Embryonic facial prominence (tissue), 1 donor: ENCODE results near the gene COL6A1.

ENCODE experiments used
- DNase-seq: peaks from one replicate; pipeline ENCODE4 v3.0.0-alpha.2; 2016; ENCODE audit errors: extremely low spot score

Gene COL6A1

GRCh38 chr21:45994759-45995685 lies 13.5 kb downstream of the COL6A1 start:
- DNase-seq: no peak

GRCh38 chr21:45995686-45996179 lies 14.2 kb downstream of the COL6A1 start:
- no peak for DNase-seq

- no peak for DNase-seq
Measured at GRCh38 chr21:45996311-45997204, 15.0 kb downstream of the COL6A1 start.

GRCh38 chr21:45997205-45997494 lies 15.6 kb downstream of the COL6A1 start:
- no peak for DNase-seq

GRCh38 chr21:45997495-45998275 lies 16.1 kb downstream of the COL6A1 start:
- no peak for DNase-seq

GRCh38 chr21:45998276-45998701 lies 16.7 kb downstream of the COL6A1 start:
- DNase-seq: no peak

- no peak for DNase-seq
Measured at GRCh38 chr21:45998871-45999580, 17.5 kb downstream of the COL6A1 start.

- DNase-seq: no peak
Measured at GRCh38 chr21:45999581-46000181, 18.1 kb downstream of the COL6A1 start.

- no peak for DNase-seq
Measured at GRCh38 chr21:46000182-46000730, 18.7 kb downstream of the COL6A1 start.

GRCh38 chr21:46000731-46001641 lies 19.4 kb downstream of the COL6A1 start:
- DNase-seq: no peak

GRCh38 chr21:46001821-46002681 lies 20.5 kb downstream of the COL6A1 start:
- no peak for DNase-seq

GRCh38 chr21:46002841-46003574 lies 21.4 kb downstream of the COL6A1 start:
- DNase-seq: no peak

GRCh38 chr21:46003575-46004007 lies 22.0 kb downstream of the COL6A1 start:
- no peak for DNase-seq

GRCh38 chr21:46004168-46004861 lies 22.7 kb downstream of the COL6A1 start:
- DNase-seq: no peak

- DNase-seq: no peak
Measured at GRCh38 chr21:46005081-46005480, 23.5 kb downstream of the COL6A1 start.

GRCh38 chr21:46005481-46005881 lies 23.9 kb downstream of the COL6A1 start:
- DNase-seq: no peak
